GM18517 (cell line): Measurements from ENCODE around the gene SYPL1.

Experiments
- ATAC-seq: cut with Tn5 transposase; IDR thresholded peaks from one replicate; pipeline ENCODE4 v1.9.1; 2021; ENCODE audit warnings: mild to moderate bottlenecking, moderate library complexity; ENCODE audit not compliant: unreplicated experiment

SYPL1 gene

GRCh38 chr7:106095634-106096033 is 16.5 kb downstream of the SYPL1 start:
- ATAC-seq, result no peak

- no peak for ATAC-seq
Observed at GRCh38 chr7:106094780-106095179, 17.3 kb downstream of the SYPL1 start.

DNA sequence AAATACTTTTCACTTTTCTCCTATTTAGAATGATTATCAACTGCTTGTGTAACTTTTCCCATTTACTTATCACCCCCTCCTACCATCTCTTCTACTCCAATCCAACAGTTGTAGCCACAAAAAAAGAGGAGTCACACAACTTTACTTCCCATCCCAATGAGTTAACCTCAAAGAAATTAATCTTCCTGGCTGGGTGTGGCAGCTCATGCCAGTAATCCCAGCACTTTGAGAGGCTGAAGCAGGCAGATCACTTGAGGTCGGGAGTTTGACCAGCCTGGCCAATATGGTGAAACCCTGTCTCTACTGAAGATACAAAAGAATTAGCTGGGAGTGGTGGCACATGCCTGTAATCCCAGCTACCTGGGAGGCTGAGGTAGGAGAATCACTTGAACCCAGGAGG is 19.9 kb downstream of the SYPL1 start:
- ATAC-seq, result no peak

GRCh38 chr7:106089647-106090046 is 22.5 kb downstream of the SYPL1 start:
- ATAC-seq, result peak; percentile 86

DNA sequence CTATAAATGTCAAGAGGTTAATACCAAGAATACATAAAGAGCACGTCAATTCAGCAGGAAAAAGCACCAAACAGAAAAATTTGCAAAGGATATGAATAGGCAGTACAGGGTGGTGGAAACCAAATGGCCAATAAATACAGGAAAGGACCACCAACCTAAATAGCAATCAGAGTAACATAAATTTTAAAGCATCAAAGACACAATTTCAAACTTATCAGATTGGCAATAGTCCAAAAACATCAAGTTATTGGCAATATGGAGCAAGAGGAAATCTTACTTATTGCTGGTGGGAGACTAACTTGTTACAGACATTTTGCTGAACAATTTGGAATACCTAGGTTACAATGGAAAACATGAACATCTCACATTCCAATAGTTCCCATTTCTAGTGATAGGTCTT is 24.1 kb downstream of the SYPL1 start:
- ATAC-seq, result no peak

- ATAC-seq, result no peak
Observed at GRCh38 chr7:106086062-106086461, 26.1 kb downstream of the SYPL1 start.

DNA sequence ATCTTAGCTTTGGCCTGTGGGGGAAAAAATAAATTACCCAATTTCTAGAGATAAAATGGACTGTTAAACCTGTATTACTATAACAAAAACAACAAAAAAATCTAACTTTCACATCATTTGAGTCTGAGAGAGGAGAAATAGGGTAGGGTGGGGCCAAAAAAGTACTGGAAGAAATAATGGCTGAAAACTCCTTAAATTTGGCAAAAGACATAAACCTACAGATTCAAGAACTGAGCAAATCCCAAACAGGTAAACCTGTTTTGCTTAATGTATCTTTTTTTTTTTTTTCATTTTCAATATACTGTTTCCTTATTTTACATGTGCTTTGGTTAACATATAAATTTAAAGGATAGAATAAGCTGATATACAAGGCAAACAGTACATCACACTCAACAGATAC is 27.1 kb downstream of the SYPL1 start:
- ATAC-seq, result no peak

GRCh38 chr7:106083717-106084116 is 28.4 kb downstream of the SYPL1 start:
- ATAC-seq, result no peak

DNA sequence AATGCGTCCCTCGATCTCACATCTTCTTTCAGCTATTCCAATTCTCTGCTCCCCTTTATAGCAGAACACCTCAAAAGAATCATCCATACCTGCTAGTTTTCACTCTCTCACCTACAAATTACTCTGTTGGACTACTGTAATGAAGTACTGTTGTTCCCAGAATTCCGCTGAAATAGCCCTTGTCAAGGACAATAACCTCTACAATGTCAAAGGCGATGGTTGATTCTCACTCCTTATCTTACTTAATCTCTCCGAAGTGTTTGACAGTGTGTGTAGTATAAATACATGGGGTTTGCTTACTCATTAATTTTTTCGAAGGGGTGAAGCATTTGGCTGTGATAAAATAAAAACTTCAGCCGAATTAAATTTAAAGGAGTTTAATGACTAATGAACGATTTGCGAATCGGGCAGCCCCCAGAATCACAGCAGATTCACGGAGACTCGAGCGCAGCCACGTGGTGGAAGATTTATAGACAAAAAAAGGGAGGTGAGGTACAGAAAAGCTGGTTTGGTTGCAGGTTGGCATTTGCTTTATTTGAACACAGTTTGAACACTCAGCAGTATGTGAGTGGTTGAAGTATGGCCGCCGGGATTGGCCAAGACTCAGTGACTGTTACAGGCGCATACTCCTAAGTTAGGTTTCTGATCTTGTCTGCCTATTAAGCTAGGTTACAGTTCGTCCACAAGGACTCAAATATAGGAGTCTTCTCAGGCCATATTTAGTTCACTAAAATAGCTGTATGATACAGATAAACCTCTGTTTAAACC is 29.8 kb downstream of the SYPL1 start:
- ATAC-seq, result no peak

DNA sequence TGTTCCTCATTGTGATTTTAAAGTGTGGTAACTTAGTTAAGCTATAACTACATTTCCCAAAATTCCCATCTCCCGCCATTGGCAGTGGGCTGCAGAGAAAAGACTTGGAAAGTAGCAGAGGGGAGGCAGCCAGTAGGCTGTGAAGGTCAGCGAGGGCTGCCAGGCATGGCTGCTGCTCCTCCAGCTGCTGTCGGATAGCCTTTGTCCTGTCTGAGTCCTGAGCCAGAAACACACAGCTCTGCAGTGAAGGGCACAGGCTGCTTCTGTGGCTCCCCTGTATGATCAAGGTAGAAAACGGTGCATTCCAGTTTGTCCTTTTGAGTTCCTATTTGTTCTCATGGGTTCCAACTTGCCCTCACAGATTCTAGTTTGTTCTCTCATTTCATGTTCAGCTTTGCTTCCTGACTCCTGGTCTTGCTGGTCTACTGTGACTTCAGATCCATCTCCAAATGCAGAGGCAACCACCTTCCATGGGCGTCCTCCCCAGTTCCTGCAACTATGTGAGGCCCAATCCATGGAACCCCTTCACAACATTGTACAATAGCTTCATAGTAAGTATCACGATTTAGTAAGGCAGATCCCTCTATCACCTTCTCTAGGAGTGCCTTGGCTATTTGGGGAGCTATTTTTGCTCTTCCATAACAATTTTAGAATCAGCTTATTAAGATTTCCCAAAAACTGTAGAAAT is 31.7 kb downstream of the SYPL1 start:
- no peak for ATAC-seq

DNA sequence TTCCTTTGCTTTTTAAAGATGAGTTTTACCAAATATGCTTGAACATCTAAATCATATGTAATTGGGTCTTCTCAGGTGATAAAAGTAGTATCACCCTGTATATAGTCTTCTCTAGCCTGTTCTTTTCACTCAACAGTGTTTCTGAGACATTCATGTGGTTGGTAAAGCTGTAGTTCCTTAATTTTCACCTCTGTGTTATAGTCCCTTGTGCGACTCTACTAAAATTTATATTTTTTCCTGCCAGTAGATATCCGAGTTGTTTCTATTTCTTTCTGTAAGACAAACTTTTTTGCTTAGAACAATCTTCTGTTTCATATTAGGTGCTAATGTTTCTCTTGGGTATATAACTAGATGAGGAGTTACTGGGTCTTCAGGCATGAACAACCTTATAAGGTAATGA is 35.6 kb downstream of the SYPL1 start:
- ATAC-seq, result no peak

- ATAC-seq, result no peak
Observed at GRCh38 chr7:106075937-106076336, 36.2 kb downstream of the SYPL1 start.

GRCh38 chr7:106074257-106074656 is 37.9 kb downstream of the SYPL1 start:
- ATAC-seq, result no peak

DNA sequence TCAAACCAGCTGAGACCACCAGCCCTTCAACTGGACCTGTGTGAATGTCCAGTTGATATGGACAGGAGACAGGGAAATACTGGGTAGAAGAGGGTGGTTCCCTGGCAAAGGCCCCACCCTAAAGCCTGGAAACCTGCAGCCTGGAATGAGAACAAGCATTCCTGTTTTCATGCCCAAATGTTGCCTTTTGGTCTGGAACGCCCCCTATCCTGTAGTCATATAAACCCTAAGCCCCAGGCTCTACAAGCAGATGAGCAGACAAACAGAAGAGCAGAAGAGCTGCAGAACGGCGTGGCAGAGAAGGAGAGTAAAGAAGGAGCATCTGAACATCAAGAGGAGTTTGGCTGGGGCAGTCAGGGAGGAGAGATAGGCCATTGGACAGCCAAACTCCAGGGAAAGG is 38.4 kb downstream of the SYPL1 start:
- no peak for ATAC-seq

DNA sequence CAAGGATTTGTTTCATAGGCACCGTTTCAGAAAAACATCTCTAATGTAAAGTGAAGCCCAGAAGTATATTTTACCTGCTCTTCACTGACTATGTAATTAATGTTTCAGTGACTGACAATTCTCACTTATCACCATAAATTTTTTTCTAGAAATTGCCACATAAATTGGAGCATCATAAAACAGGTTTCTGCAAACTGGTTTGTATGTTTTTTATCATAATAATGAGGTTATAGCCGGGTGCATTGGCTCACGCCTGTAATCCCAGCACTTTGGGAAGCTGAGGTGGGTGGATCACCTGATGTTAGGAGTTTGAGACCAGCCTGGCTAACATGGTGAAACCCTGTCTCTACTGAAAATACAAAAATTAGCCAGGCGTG is 39.4 kb downstream of the SYPL1 start:
- ATAC-seq, result no peak

GRCh38 chr7:106071999-106072714 is 40.0 kb downstream of the SYPL1 start:
- no peak for ATAC-seq

- peak; percentile 98 for ATAC-seq
Observed at GRCh38 chr7:106071356-106071998, 40.6 kb downstream of the SYPL1 start.

- no peak for ATAC-seq
Observed at GRCh38 chr7:106070567-106071254, 41.4 kb downstream of the SYPL1 start.

- ATAC-seq, result no peak
Observed at GRCh38 chr7:106070201-106070551, 41.9 kb downstream of the SYPL1 start.

DNA sequence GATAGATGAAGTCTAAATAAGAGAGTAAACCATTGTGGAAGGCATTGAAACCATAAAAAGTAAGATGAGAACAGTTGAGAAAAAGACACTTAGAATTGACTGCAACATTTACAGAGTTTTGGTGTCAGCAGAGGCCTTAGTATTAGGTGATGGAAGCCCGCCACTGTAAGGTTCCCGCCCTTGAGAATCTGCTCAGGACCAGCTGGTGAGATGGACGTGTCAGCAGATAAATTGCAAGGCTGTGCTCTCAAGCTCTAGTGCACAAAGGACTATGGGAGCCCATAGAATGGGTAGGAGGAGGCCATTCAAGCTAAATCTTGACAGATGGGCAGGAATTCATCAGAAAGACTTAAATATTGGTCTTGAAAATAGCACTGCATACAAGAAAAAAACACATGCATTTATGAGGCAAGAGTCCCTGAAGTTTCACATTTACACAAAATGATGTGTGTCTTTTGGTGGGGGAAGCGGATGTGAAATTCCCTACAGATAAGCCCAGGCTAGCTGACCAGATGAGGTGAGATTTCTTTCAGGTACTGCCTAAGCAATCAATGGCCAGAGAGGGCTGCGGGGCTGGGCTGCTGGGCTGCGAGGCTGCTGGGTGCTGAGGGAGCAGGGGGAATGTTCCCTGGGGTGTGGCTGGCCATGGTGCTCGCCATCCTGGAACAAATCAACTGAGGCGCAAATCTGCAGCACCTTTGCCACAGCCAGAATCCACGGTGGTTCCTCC is 42.5 kb downstream of the SYPL1 start:
- no peak for ATAC-seq
